ENCODE data around the gene OSMR. TPM values are rescaled to one million over a fixed set of nuclear protein-coding genes. Genes with fewer than 3 reads are reported as not detected.

The OSMR gene
- total and polyA plus RNA-seq, 2 donors (not counting 3 experiments of a cell fraction or from before 2014, with no cell fraction given) = 6.1 to 19.7 TPM

DNA sequence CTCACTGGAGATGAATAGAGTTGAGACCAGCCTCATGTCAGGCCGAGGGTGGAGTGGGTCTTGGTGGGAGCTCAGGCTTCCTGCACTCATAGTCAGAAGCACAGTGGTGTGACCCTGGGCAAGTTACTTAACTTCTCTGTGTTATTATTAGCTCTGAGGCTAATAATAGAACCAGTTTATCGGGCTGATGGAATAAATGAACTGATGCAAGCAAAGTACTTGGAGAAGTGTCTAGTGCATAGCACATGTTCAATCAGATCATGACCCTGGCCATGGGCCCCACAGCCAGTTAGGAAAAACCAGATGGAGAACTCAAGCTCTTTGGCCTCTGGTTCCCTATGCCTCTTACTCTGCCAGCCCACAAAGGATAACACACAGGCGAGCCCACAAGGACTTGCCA lies 45.3 kb upstream of the OSMR start:
- intact Hi-C loops (cut with micrococcal nuclease) = no loop called here
- H3K9ac ChIP-seq (replicated peaks; ENCODE audit: extremely low read depth, insufficient read depth, low read length) = no peak overlapping the region
- TF ChIP-seq EZH2 (IDR thresholded peaks at IDR 0.05; ENCODE audit: borderline replicate concordance, low read depth, low read length, severe bottlenecking) = no peak
- no peak for TF ChIP-seq GATA2 (IDR thresholded peaks at IDR 0.05; ENCODE audit: insufficient read depth, insufficient read length, low read depth, low read length)
- TF ChIP-seq, protein P1, sequence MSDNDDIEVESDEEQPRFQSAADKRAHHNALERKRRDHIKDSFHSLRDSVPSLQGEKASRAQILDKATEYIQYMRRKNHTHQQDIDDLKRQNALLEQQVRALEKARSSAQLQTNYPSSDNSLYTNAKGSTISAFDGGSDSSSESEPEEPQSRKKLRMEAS (IDR thresholded peaks at IDR 0.05; ENCODE audit: insufficient read depth, insufficient read length) = no peak
- no peak for TF ChIP-seq MYC (IDR thresholded peaks at IDR 0.05; ENCODE audit: low read depth, low read length)
- no peak for TF ChIP-seq FOS (IDR thresholded peaks at IDR 0.05; ENCODE audit: borderline replicate concordance, insufficient read depth, low read length)
- TF ChIP-seq, protein P2, sequence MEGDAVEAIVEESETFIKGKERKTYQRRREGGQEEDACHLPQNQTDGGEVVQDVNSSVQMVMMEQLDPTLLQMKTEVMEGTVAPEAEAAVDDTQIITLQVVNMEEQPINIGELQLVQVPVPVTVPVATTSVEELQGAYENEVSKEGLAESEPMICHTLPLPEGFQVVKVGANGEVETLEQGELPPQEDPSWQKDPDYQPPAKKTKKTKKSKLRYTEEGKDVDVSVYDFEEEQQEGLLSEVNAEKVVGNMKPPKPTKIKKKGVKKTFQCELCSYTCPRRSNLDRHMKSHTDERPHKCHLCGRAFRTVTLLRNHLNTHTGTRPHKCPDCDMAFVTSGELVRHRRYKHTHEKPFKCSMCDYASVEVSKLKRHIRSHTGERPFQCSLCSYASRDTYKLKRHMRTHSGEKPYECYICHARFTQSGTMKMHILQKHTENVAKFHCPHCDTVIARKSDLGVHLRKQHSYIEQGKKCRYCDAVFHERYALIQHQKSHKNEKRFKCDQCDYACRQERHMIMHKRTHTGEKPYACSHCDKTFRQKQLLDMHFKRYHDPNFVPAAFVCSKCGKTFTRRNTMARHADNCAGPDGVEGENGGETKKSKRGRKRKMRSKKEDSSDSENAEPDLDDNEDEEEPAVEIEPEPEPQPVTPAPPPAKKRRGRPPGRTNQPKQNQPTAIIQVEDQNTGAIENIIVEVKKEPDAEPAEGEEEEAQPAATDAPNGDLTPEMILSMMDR (IDR thresholded peaks at IDR 0.05; ENCODE audit: extremely low read depth in 1 of 2, insufficient read depth in 1 of 2, low read depth in 1 of 2, low read length in 2 of 2) = no peak
- TF ChIP-seq POLR2A (IDR thresholded peaks at IDR 0.05; ENCODE audit: low read depth, low read length) = no peak
- no peak for TF ChIP-seq JUN (IDR thresholded peaks at IDR 0.05; ENCODE audit: borderline replicate concordance, insufficient read depth, insufficient read length, low read depth)
- TF ChIP-seq POLR2AphosphoS5 (IDR thresholded peaks at IDR 0.05; ENCODE audit: insufficient read depth, low read depth, low read length) = no peak

More for the DNA sequence above, 45.3 kb upstream of the OSMR start:
- H3K79me2 ChIP-seq (ENCODE audit: control insufficient read depth, insufficient read depth, low read length) = no peaks in the 10 kb centered on the region
- H3K4me1 ChIP-seq (ENCODE audit: control insufficient read depth, extremely low read depth, insufficient read depth, low read length) = peaks cover 15% of the 10 kb centered on the region
- H3K9me3 ChIP-seq (replicated peaks; ENCODE audit: control insufficient read depth, insufficient read depth, low read length) = no peaks in the 10 kb centered on the region
- dilution Hi-C loops (cut with MboI; ENCODE audit: extremely low pct_ligation_motif_present, low sequenced_read_pairs) = loop anchor here (25.0 kb wide), 1 partner anchor 363 kb away; no protein-coding TSS in a partner anchor
- H3K27ac ChIP-seq (ENCODE audit: insufficient read depth, low read depth, low read length) = no peak overlapping the region
- no peaks in the 10 kb centered on the region for H3K36me3 ChIP-seq (ENCODE audit: control insufficient read depth in 2 of 2, extremely low read depth in 1 of 2, insufficient read depth in 2 of 2, low read length in 2 of 2)
- POLR2A ChIA-PET = no interaction called here
- no TSS peak for BruUV-seq (replicated peaks)
- no peaks in the 10 kb centered on the region for H3K27me3 ChIP-seq (ENCODE audit: control insufficient read depth in 2 of 2, insufficient read depth in 2 of 2, low read length in 2 of 2)
- no peaks in the 10 kb centered on the region for H3K9me1 ChIP-seq (replicated peaks; ENCODE audit: control insufficient read depth, extremely low read depth, insufficient read depth, low read length)
- H3K4me2 ChIP-seq (ENCODE audit: insufficient read depth, low read length) = no peak overlapping the region
- no peak overlapping the region for H2AFZ ChIP-seq (ENCODE audit: low read depth, low read length)
- DNase-seq (ENCODE audit: low read depth, low spot score) (no peak), FAIRE-seq (no peak)
- H4K20me1 ChIP-seq (replicated peaks; ENCODE audit: control insufficient read depth, extremely low read depth, insufficient read depth, low read length) = no peaks in the 10 kb centered on the region
- H3K4me3 ChIP-seq (replicated peaks in 1 of 3; ENCODE audit: insufficient read depth in 1 of 3, low read depth in 1 of 3, low read length in 3 of 3) = no peak overlapping the region
- CTCF ChIA-PET = interaction anchor here (1.1 to 4.4 kb wide), 2 partner anchors 9 to 380 kb away, joined by 5 to 19 read pairs; no protein-coding TSS in a partner anchor
